T-helper 22 cell (primary cell): ENCODE data around the gene MYL12A.
"Not testable (repeated sequence)": the region's sequence is repeated elsewhere in the genome, so short reads cannot be mapped to it uniquely, and the experiment has no call there.

Experiments
- DNase-seq: peaks from one replicate; pipeline ENCODE4 v3.0.0-alpha.2; 2020; ENCODE audit warnings: low read depth

Gene MYL12A

GRCh38 chr18:3255611-3256165 is 8.1 kb downstream of the MYL12A start:
- DNase-seq: no peak

DNA sequence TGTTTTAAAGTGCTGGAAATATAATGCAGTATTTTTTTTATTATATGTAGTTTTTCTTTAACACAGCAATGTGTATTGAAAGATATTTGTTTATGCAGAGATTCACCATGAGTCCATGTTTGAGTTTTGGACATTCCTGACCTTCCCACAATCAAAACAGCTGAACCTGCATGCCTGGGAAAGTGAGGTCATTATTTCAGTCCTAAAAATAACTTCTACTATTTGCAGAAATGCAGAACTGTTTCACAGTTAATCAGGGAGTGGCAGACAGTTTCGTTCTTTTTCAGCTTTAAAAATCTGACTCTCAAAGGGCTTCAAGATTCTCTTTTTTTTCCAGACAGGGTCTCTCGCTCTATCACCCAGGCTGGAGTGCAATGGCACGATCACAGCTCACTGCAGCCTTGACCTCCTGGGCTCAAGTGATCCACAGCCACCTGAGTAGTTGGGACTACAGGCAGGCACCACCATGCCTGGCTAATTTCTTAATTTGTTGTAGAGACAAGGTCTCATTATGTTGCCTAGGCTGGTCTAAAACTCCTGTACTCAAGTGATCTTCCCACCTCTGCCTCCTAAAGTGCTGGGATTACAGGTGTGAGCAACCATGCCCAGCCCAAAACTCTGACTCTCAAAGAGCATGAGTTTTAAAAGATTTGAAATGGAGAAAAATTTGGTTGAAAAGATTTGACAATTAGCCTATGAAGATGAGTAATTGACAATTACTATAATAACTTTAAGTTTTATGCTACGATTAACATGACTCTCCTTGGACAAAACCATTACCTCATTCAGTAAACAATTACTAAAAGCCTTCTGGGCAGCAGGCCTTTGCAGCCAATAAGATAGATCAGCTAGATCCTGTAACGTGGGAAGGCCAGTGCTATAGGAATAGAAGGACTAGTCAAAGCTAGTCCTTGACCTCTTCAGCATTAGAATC is 9.4 kb downstream of the MYL12A start:
- DNase-seq: no peak

DNA sequence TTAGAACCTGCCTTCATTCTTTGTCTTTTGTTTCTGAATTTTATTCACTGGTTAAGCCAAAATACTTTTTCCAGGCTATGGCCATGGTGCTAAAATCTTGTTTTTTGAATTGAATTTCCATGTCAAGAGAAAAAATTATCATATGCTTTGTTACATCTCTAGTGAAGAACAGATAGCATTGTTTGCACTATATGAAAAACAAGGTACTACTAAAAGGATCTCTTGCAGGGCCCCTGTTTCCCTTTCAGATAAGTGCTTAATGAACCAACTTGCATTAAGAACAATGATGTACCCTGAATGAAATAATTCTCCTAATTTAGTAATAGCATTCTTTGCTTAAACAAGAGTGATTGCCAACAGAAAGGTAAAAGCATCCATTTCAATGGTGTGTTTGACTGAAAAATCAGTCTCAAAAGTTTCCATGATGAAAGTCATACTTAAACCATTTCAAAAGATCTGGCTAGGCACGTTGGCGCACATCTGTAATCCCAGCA is 10.1 kb downstream of the MYL12A start:
- no peak for DNase-seq

- no peak for DNase-seq
Measured at GRCh38 chr18:3260995-3261372, 13.4 kb downstream of the MYL12A start.

- DNase-seq: peak; percentile 75
Measured at GRCh38 chr18:3261373-3262233, 14.0 kb downstream of the MYL12A start, which contains the start of gene MYL12B. Gene MYL12B (plus strand): TSS chr18:3262133. CDS start chr18:3272899, 10,766 bp downstream.

DNA sequence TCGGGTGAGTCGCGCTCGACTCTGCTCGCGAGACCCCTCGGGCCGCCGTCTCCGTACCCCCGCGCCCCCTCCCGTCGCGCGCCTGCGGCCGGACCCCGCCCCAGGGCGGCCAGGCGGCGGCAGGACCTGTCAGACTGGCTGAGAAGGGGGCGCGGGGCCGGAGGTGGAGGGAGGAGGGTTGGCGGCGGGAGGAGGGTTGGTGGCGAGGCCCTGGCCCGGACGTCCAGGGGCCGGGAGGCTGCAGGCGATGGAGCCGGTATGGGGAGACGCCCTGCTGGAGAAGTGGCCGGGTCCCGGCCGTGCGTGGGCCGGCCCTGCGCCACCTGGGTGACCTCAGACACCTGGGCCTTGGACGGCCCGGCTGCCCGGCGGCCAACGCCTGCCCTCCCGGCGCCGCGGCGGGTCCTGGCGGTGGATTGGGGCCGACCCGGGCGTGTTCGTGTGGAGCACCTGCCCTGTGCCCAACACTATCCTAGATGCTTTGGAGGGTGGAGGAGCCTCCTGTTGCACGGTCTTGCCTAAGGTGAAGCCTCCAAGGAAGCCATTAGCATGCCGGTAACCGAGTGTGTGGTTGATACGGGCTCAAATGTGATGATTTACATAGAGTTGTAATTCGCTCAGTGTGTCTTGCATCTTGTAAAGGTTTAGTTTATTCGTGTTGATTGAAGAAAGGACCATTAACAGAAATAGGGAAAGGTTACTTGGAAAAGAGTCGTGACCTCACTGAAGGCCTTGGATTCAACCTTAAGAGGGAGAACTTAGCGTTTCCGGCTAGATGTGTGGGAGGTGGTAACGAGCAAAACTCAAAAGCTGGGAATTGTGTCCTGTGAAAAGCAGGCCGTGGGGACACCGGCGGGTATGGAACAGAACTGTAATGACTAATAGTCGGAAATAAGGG is 14.9 kb downstream of the MYL12A start:
- DNase-seq: peak; percentile 20

DNA sequence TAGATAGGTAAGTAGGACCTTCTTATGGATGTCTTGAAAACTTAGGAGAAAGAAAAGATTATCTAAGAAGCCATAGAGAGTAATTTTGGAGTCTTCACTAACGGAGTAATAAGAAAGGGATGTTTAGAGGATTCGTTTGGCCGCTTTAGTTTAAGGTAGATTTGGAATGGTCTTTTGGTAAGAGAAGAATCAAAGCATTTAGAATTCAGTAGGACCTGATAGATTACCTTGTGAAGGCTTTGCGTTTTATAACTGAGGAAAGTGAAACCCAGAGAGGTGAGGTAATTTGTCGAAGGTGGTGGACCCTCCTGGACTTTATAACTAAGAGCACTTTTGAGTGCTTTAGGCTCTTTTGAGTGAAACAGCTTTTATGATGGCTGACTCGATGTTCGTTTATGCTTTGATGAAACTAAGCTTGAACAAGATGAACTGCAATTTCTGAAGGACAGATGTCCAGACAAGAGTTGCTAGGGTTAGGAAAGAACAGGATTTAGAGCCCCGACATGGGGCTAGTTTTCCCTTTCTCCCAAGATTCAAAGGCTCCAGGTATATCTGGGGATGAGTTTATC is 15.6 kb downstream of the MYL12A start:
- no peak for DNase-seq

DNA sequence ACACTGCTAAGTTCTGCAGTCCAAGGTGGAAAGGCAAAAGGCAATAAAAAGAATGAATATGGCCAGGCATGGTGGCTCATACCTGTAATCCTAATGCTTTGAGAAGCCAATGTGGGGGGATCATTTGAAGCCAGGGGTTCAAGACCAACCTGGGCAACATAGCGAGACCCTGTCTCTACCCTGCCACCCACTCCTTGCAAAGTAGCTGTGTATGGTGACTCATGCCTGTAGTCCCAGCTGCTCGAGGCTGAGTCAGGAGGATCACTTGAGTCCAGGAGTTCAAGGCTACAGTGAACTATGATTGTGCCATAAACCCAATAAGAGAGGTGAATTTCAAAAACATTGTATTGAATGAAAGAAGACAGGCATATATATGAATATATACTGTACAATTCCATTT is 16.8 kb downstream of the MYL12A start:
- no peak for DNase-seq

- no peak for DNase-seq
Measured at GRCh38 chr18:3265564-3266033, 18.0 kb downstream of the MYL12A start.

DNA sequence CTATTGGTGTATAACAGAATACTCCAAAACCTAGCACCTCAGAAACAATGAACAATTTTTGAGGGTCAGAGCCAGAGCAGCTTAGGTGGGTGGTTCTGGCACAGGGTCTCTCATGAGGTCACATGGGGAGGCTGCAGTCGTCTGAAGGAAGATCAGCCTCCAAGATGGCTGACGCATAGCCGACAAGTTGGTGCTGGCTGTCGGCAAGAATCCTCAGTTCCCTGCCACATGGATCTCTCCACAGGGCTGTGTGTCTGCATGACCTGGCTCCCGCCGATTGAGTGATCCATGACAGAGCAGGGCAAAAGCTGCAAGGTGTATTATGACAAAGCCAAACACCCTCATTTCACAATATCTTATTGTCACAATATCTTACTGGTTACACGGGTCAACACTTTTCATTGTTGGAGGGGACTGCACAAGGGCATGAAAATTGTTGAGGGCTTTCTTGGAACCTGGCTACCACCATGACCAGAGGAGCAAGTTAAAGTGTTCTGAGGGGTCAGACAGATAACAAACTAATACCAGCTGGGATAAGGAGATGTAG is 18.5 kb downstream of the MYL12A start:
- no peak for DNase-seq

DNA sequence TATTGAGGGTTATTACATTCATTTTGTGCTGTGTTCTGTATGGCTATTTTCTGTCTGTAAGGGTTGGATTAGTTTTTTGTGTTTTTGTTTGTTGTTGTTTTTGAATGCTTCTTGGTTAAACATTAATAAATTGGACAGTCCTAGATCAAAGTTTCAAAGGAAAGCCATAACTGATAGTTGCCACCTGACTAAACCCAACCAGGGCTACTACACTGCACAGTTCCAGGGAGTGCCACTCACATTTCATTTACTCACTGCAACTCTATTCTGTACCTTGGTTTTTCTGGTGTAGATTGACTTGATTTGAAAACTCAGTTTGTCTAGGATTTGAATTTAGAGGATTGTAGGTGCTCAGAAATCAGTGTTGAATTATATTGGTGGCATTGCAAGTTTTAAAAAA is 20.7 kb downstream of the MYL12A start:
- DNase-seq: no peak

GRCh38 chr18:3269241-3269913 is 21.8 kb downstream of the MYL12A start:
- DNase-seq: no peak

- DNase-seq: no peak
Measured at GRCh38 chr18:3269914-3270299, 22.3 kb downstream of the MYL12A start.

- DNase-seq: no peak
Measured at GRCh38 chr18:3273042-3273441, 25.4 kb downstream of the MYL12A start.

DNA sequence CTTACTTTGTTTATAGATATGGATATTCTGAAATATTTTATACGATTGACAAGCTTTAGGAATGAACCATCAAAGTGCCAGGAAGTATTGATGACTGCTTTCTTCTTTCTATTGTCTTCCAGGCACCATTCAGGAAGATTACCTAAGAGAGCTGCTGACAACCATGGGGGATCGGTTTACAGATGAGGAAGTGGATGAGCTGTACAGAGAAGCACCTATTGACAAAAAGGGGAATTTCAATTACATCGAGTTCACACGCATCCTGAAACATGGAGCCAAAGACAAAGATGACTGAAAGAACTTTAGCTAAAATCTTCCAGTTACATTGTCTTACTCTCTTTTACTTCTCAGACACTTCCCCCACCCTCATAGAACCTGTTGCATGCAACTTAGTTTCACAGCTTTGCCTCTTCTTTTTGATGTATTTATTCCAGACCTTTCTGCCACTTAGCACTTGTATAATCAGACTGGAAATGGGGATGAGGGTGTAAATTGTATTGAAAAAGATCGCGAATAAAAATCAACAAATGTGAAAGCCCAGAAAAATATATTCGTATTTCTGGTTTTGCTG is 30.1 kb downstream of the MYL12A start:
- not testable (repeated sequence) for DNase-seq

GRCh38 chr18:3279201-3280185 is 31.9 kb downstream of the MYL12A start:
- DNase-seq: no peak

DNA sequence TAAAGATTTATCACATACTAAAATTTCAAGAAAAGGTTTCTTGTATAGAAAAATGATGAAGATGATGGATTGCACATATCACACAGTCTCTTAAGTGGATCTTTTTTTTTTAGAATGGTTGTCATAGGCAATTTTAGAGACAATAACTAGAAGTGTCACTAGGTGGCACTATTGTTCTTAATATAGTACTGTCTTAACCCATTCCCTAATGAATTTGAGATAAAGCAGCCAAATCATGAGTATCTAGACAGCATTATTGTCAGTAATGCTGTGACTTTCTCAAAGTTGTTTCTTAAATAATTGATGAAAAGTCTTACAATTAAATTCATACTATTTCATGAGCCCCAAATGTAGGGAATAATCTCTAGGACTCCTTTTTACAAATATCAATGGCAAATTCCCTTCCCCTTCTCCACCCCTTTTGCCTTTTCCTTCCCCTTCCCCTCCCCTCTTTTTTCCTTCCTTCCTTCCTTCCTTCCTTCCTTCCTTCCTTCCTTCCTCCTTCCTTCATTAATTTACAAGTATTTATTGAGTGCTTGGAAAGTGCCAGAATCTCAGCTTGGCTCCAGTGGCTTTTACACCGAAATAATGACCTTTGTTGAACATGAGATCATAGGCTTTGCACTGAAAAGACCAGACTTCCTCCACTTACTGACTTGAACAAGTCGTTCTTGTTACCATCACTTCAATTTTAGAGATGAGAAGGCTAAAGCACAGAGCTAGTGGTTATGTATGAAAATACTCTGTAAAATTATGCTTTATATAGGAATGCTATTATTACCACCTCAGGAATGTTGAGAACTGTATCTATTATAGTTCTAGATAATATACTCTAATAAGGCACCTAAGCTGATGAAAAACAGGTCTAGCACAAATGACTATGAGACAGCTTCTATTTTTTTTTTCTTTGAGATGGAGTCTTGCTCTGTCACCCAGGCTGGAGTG is 34.1 kb downstream of the MYL12A start:
- DNase-seq: no peak
